ENCODE results near the gene DTYMK.
"Not testable (repeated sequence)": the region's sequence is repeated elsewhere in the genome, so short reads cannot be mapped to it uniquely, and the experiment has no call there.

DTYMK gene

GRCh38 chr2:241672243-241673188, 14.1 kb downstream of the DTYMK start:
- no peak for DNase-seq (ENCODE audit: low read depth, low spot score)

- no peak for DNase-seq (ENCODE audit: low read depth, low spot score)
Observed at GRCh38 chr2:241671457-241672240, 15.0 kb downstream of the DTYMK start.

- no peak for DNase-seq (ENCODE audit: low read depth, low spot score)
Observed at GRCh38 chr2:241670333-241671110, 16.1 kb downstream of the DTYMK start.

- DNase-seq (ENCODE audit: low read depth, low spot score) = no peak
Observed at GRCh38 chr2:241668839-241669238, 17.8 kb downstream of the DTYMK start.

- no peak for DNase-seq (ENCODE audit: low read depth, low spot score)
Observed at GRCh38 chr2:241668354-241668753, 18.3 kb downstream of the DTYMK start.

- DNase-seq (ENCODE audit: low read depth, low spot score) = no peak
Observed at GRCh38 chr2:241666627-241667400, 19.8 kb downstream of the DTYMK start.

- no peak for DNase-seq (ENCODE audit: low read depth, low spot score)
Observed at GRCh38 chr2:241665731-241666440, 20.7 kb downstream of the DTYMK start.

GRCh38 chr2:241662731-241663130, 23.9 kb downstream of the DTYMK start:
- not testable (repeated sequence) for DNase-seq (ENCODE audit: low read depth, low spot score)

- no peak for DNase-seq (ENCODE audit: low read depth, low spot score)
Observed at GRCh38 chr2:241660593-241661213, 25.9 kb downstream of the DTYMK start.

GRCh38 chr2:241659150-241659739, 27.4 kb downstream of the DTYMK start:
- no peak for DNase-seq (ENCODE audit: low read depth, low spot score)

- DNase-seq (ENCODE audit: low read depth, low spot score) = no peak
Observed at GRCh38 chr2:241658296-241658695, 28.3 kb downstream of the DTYMK start.

GRCh38 chr2:241657786-241658254, 28.8 kb downstream of the DTYMK start:
- DNase-seq (ENCODE audit: low read depth, low spot score) = no peak

- no peak for DNase-seq (ENCODE audit: low read depth, low spot score)
Observed at GRCh38 chr2:241656190-241656741, 30.3 kb downstream of the DTYMK start.

- no peak for DNase-seq (ENCODE audit: low read depth, low spot score)
Observed at GRCh38 chr2:241655516-241656189, 31.0 kb downstream of the DTYMK start.

GRCh38 chr2:241654551-241654950, 32.1 kb downstream of the DTYMK start:
- DNase-seq (ENCODE audit: low read depth, low spot score) = no peak

- no peak for DNase-seq (ENCODE audit: low read depth, low spot score)
Observed at GRCh38 chr2:241653210-241653750, 33.3 kb downstream of the DTYMK start.

- DNase-seq (ENCODE audit: low read depth, low spot score) = no peak
Observed at GRCh38 chr2:241652722-241653121, 33.9 kb downstream of the DTYMK start.

- no peak for DNase-seq (ENCODE audit: low read depth, low spot score)
Observed at GRCh38 chr2:241652142-241652541, 34.5 kb downstream of the DTYMK start.

All from activated naive CD8-positive, alpha-beta T cell treated with anti-CD3 and anti-CD28 coated beads, Interleukin-2, amount 50 U/mL, for 16 hours (primary cell).